ENCODE data around the gene FCRL1. TPM values are rescaled to one million over a fixed set of nuclear protein-coding genes. Genes with fewer than 3 reads are reported as not detected.

Gene FCRL1
- total and polyA plus RNA-seq, 3 donors from 2014 or later = 0.37 to 0.80 TPM; not detected in 1

DNA sequence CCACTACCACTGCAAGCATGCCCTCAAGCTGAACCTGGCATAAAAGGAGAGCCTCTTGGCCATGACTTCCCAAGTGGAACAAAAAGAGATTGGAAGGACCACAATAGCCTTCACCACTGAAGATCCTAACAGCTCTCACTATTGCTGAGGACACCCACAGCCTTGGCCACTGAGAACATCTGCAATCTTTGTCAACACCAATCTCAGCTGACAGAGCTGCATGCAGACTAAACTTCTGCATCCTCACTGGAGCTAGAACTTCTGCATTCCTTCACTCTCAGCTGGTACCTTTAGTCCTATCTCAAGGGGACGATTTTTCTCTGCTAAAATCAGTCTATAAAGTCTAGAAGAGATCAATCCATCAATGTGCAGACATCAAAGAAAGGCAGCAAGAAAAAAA is 34.7 kb downstream of the FCRL1 start:
- Histone ChIP-seq H3K9me3 (no peaks in the 10 kb centered on the region), H3K4me1 (no peaks in the 10 kb centered on the region), H3K27me3 (no peaks in the 10 kb centered on the region), H3K27ac (no peak overlapping the region), H3K36me3 (ENCODE audit: low read depth, missing control alignments) (no peaks in the 10 kb centered on the region), H3K4me3 (no peak overlapping the region)
- DNase-seq = no peak
- WGBS, 2 donors = 19 to 45% methylated on average over 1 of the region's 1 CpG
- intact Hi-C loops (cut with DNase I; ENCODE audit: low total_unique reads) = no loop called here
- no peak for TF ChIP-seq POLR2A (IDR thresholded peaks at IDR 0.05)
- TF ChIP-seq, protein P1, sequence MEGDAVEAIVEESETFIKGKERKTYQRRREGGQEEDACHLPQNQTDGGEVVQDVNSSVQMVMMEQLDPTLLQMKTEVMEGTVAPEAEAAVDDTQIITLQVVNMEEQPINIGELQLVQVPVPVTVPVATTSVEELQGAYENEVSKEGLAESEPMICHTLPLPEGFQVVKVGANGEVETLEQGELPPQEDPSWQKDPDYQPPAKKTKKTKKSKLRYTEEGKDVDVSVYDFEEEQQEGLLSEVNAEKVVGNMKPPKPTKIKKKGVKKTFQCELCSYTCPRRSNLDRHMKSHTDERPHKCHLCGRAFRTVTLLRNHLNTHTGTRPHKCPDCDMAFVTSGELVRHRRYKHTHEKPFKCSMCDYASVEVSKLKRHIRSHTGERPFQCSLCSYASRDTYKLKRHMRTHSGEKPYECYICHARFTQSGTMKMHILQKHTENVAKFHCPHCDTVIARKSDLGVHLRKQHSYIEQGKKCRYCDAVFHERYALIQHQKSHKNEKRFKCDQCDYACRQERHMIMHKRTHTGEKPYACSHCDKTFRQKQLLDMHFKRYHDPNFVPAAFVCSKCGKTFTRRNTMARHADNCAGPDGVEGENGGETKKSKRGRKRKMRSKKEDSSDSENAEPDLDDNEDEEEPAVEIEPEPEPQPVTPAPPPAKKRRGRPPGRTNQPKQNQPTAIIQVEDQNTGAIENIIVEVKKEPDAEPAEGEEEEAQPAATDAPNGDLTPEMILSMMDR (IDR thresholded peaks at IDR 0.05) = no peak

GRCh38 chr1:157784801-157785200 is 35.1 kb downstream of the FCRL1 start:
- intact Hi-C loops (cut with DNase I; ENCODE audit: low total_unique reads) = no loop called here
- H3K27ac ChIP-seq = no peak overlapping the region
- 81% methylated on average over 3 of the region's 3 CpGs for WGBS, 2 donors
- H3K36me3 ChIP-seq (ENCODE audit: low read depth, missing control alignments) = no peaks in the 10 kb centered on the region
- no peak for DNase-seq
- H3K4me1 ChIP-seq = no peaks in the 10 kb centered on the region
- no peak overlapping the region for H3K4me3 ChIP-seq
- TF ChIP-seq POLR2A (IDR thresholded peaks at IDR 0.05) = no peak
- TF ChIP-seq, protein P1 (IDR thresholded peaks at IDR 0.05) = no peak
- H3K9me3 ChIP-seq = no peaks in the 10 kb centered on the region
- no peaks in the 10 kb centered on the region for H3K27me3 ChIP-seq

- WGBS, 2 donors = 88 to 93% methylated on average over 1 of the region's 1 CpG
- no peaks in the 10 kb centered on the region for H3K9me3 ChIP-seq
- no peak overlapping the region for H3K27ac ChIP-seq
- no peak for DNase-seq
- no peaks in the 10 kb centered on the region for H3K4me1 ChIP-seq
- H3K27me3 ChIP-seq = no peaks in the 10 kb centered on the region
- H3K36me3 ChIP-seq (ENCODE audit: low read depth, missing control alignments) = no peaks in the 10 kb centered on the region
- H3K4me3 ChIP-seq = no peak overlapping the region
- TF ChIP-seq, protein P1 (IDR thresholded peaks at IDR 0.05) = no peak
- no peak for TF ChIP-seq POLR2A (IDR thresholded peaks at IDR 0.05)
- intact Hi-C loops (cut with DNase I; ENCODE audit: low total_unique reads) = no loop called here
Measured at GRCh38 chr1:157782931-157783330, 37.0 kb downstream of the FCRL1 start.

- no peaks in the 10 kb centered on the region for H3K27me3 ChIP-seq
- H3K4me3 ChIP-seq = no peak overlapping the region
- no peak for DNase-seq
- H3K27ac ChIP-seq = no peak overlapping the region
- WGBS, 2 donors = 51 to 69% methylated on average over 2 of the region's 2 CpGs
- intact Hi-C loops (cut with DNase I; ENCODE audit: low total_unique reads) = no loop called here
- TF ChIP-seq, protein P1 (IDR thresholded peaks at IDR 0.05) = no peak
- no peak for TF ChIP-seq POLR2A (IDR thresholded peaks at IDR 0.05)
- no peaks in the 10 kb centered on the region for H3K9me3 ChIP-seq
- H3K4me1 ChIP-seq = no peaks in the 10 kb centered on the region
- H3K36me3 ChIP-seq (ENCODE audit: low read depth, missing control alignments) = no peaks in the 10 kb centered on the region
Measured at GRCh38 chr1:157781048-157781447, 38.9 kb downstream of the FCRL1 start.

DNA sequence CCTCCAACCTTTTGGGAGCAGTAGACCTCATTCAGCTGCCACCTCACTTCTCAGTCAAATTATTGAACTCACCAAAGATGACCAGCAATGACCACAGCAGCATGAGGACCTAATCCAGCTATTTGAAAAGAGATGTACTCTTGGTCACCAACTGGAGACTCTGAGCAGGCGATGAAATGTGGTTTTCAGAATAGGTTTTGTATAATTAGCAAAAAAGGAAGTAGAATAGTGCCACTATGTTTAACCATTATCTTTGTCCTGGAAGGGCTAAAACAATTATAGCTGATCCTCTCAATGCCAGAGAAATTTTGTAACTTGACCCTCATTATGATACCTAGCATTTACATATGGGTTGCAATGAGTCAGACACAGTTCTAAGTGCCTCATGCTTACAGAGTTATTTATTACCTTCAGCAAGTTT is 42.9 kb downstream of the FCRL1 start, which contains the start of gene FCRL2:
Gene FCRL2, minus strand, starts transcription at position 162 of the 421 bp plus-strand sequence. Its CDS starts 59 bp downstream, at position 103.
- Histone ChIP-seq H3K9me3 (no peaks in the 10 kb centered on the region), H3K4me3 (no peak within 1 kb of the TSS), H3K36me3 (ENCODE audit: low read depth, missing control alignments) (no peaks in the 10 kb centered on the region), H3K27ac (no peak within 1 kb of the TSS), H3K4me1 (no peaks in the 10 kb centered on the region), H3K27me3 (no peaks in the 10 kb centered on the region)
- 94 to 96% methylated on average over 1 of the region's 1 CpG for WGBS, 2 donors
- DNase-seq = no peak
- intact Hi-C loops (cut with DNase I; ENCODE audit: low total_unique reads) = no loop called here
- TF ChIP-seq POLR2A (IDR thresholded peaks at IDR 0.05) = no peak
- TF ChIP-seq, protein P1 (IDR thresholded peaks at IDR 0.05) = no peak

Data from testis (tissue), 3 donors.